Endothelial cell of umbilical vein (primary cell): ENCODE results near the gene MED26.

Experiments used
- CTCF ChIP-seq, 2 donors: IDR thresholded peaks; 1 replicate in 1 of 2; 2 replicates in 1 of 2; pipeline ENCODE4 v1.5.1; 2011; ENCODE audit warnings: low read length in 2 of 2, mild to moderate bottlenecking in 2 of 2, moderate library complexity in 2 of 2, control low read depth in 1 of 2, inconsistent platforms in 1 of 2, low read depth in 1 of 2; ENCODE audit not compliant: insufficient read depth in 1 of 2; ENCODE audit errors: extremely low read depth in 1 of 2
- JUN ChIP-seq: IDR thresholded peaks from 2 replicates; pipeline ENCODE4 v1.6.1; 2011; ENCODE audit warnings: borderline replicate concordance, low read depth; ENCODE audit not compliant: insufficient read length, insufficient read depth

GRCh38 chr19:16657384-16657783 is 29.4 kb upstream of the MED26 start:
- no peak for TF ChIP-seq CTCF (IDR thresholded peaks at IDR 0.05; ENCODE audit: extremely low read depth in 1 of 2, insufficient read depth in 1 of 2, low read depth in 1 of 2, low read length in 2 of 2)
- no peak for TF ChIP-seq JUN
